ENCODE results near the gene ENTPD8.
"Not testable (repeated sequence)": the region's sequence is repeated elsewhere in the genome, so short reads cannot be mapped to it uniquely, and the experiment has no call there.

The ENTPD8 gene

DNA sequence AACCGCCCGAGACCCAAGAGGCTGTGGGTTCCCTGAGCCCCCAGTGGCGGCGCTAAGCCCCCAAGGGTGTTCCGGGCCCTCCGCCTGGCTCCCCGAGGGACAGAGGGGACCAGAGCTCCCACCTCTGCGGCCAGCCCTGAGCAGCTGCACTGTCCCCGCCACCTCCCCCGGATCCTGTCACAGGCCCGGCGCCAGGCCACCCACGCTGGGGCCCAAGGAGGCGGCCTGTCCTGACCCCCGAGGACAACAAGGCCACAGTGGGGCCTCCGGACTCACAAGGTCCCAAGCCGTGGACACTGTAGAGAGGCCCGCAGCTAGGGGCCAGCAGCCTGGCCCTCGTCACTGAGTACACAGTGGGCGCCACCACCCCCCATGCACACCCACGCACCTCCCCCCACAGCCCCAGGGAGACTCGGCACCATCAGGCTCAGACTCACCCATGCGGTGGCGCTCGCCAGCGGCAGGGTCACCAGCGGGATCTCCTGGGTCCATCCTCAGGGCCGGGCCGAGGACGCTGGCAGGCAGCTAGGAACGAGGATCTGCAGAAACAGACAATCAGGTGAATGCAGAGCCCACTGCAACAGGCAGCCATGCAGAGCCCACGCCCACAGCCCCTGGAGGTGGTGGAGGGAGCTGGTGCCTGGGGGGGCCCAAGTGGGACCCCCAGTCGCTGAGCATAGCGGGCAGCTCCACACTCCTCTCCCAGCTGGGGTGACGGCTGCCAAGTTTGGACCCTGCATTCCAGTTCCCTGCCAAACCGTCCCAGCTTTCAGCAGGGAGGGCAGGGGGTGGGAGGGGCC is 46.1 kb downstream of the ENTPD8 start:
- no peak for DNase-seq (ENCODE audit: low spot score)

DNA sequence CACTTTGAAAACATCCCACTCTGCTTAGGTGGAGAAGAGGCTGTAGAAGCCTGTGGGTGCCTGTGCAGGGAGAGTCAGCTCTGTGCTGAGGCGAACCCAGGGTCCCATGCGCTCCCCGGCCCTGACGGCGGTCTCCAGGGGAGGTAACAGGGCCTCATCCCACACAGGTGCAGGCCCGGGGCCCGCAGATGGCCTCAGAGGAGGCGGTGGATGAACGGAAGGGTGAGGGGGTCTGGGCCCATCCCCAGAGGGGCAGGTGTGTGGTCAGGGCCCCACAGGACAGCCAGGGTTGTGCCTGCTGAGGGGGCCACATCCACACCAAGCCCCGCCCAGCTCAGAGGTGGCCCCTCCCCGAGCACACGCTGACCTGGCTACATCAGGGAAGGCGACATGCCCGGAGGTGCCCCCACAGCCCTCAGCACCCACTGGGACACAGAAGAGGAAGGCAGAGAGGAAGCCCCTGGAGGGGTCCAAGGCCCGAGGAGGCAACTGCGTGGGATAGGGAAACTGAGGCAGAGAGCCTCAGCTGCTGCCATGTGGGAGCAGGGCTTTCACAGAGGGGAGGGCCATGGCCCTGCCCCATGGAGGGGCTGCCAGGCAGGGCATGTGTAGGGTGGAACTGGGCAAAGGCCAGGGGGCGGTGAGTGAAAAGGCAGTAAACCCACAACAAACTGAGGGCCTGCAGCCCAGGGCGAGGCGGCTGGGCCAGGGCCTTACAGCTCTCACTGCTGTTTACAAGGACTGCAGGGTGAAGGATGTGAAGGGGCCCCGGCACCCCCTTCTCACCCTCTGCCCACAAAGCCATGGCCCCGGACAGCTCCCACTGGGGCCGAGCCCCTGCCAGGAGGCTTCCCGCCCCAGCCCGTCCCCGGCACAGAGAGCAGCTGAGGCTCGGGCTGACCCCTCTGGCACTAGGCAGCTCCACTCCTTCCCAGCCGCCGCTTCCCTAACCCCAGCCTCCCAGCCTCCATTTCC is 47.7 kb downstream of the ENTPD8 start:
- DNase-seq (ENCODE audit: low spot score), result no peak

DNA sequence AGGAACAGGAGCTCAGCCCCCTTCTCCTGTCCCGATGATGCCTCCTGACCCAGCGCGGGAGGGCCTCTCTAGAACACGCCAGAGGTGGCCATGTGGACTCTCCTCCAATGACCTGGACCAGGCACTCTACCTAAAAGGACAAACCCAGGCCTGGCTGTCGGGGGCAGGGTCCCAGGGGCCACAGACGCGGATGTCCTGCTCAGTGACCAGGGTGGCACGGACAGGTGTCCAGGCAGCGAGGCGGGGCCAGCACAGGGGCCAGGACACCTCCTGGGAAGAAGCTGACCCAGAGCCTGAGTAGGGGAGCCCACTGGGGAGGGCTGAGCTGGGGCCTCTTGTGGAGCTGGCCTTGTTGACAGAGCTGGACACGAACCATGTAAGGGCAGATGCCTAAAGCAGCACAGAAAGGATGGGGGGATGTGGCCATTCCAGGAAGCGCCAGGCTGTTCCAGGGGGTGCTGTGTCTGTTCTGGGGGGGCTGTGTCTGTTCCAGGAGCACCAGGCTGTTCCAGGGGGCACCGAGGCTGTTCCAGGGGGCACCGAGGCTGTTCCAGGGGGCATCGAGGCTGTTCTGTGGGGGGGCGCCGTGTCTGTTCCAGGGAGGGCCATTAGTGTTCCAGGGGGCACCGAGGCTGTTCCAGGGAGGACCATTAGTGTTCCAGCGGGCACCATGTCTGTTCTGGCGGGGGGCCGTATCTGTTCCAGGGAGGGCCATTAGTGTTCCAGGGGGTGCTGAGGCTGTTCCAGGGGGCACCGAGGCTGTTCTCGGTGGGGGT is 48.7 kb downstream of the ENTPD8 start:
- no peak for DNase-seq (ENCODE audit: low spot score)

DNA sequence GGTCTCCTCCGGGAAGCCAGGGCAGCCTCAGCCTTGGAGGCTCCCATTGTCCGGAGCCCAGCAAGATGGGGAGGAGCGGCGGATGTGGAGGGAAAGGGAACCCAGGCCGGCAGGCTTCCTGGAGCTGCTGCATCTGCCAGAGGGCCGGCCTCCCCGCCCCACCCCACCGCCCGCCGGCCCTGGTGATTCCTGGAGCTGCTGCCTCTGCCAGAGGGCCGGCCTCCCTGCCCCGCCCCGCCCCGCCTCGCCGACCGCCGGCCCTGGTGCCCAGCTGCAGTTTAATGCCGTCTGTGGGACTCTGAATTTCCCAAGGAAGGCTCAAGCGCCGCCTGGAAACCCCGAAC is 49.8 kb downstream of the ENTPD8 start:
- DNase-seq (ENCODE audit: low spot score), result no peak

DNA sequence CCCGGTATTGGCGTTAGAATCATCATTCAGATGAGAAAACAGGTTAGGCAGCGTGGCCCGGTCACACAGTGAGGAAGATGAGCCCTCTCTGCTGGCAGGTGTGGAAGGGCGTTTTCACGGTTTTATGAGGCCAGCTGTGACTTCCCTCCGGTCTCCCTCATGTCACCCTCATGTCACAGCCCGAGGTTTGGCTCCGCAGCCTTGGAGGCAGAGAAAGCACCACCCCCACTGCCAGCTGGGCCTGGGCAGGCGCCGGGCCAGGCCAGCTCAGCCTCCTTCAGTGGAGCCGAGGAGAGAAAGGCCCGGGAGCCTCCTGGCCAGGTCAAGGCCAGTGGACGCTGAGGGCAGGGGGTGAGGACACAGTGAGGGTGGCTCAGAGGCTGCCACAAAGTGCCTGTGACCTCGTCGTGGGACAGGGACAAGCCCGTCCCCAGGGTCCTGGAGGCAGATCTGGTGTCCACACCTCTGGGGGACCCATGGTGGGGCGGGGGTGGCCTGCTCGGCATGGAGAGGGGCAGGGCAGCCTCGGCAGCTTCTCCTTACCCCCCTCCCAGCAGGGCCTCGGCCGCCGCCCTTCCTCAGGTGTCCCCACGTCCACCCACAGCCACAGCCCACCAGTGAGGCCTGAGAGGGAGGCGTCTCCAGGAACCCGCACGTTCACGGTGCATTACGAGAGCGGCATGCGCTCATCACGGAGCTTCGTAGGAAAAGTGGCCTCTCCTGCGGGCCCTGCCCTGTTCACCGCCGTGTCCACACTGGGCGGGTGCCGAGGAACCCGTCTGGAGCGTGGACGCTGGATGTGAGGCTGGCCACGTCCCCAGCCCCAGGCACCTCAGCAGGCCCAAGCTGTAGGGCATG is 50.4 kb downstream of the ENTPD8 start:
- no peak for DNase-seq (ENCODE audit: low spot score)

DNA sequence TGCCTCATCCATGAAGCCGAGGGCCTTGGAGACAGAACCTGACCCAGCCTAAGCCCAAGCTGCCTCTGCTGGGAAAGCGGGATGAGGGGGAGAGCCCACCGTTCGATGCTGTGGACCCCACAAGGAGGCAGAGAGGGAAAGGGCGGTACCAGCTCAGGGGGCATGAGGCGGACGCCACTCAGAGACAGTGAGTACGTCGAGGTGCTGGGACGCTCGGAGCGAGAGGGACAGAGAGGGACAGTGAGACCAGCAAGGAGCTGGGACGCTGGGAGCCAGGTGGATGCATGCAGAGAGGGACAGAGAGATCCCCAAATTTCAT is 51.8 kb downstream of the ENTPD8 start:
- no peak for DNase-seq (ENCODE audit: low spot score)

DNA sequence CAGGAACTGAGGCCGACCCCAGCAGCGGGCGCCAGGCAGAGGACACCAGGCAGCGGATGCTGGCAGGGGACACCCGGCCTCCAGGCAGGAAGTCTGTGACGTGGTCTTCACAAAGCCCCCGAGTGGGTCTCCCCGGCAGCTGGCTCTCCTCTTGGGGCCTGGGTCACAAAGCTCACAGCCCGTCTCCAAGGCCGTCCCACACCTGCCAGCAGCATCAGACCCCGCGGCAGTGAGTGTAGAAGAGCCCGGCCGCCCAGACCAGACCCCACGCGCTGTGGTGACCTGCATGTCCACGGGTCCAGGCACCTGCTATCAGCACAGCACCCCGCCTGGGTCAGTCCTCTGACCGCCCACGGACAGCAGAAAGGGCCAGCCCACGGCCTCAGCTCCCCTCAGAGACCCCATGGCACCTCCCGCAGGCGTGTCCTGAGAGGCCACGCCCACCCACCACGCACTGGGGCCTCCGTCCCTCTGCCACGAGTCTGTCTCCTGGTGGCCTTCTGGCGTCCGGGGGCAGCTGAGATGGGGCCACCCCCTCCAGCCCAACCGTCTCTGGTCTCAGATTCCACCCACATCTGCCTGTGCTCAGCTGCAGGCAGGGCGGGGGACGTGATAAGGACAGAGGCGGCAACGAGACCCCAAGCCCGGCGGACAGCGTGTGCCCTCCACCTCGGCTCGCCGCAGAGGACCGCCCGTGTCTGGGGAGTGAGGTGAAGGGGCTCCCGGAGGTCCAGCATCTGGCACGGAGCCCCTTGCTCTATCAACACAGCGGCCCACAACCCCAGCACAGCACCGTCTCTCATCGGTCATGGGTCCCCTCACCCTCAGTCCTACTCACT is 52.3 kb downstream of the ENTPD8 start:
- no peak for DNase-seq (ENCODE audit: low spot score)

DNA sequence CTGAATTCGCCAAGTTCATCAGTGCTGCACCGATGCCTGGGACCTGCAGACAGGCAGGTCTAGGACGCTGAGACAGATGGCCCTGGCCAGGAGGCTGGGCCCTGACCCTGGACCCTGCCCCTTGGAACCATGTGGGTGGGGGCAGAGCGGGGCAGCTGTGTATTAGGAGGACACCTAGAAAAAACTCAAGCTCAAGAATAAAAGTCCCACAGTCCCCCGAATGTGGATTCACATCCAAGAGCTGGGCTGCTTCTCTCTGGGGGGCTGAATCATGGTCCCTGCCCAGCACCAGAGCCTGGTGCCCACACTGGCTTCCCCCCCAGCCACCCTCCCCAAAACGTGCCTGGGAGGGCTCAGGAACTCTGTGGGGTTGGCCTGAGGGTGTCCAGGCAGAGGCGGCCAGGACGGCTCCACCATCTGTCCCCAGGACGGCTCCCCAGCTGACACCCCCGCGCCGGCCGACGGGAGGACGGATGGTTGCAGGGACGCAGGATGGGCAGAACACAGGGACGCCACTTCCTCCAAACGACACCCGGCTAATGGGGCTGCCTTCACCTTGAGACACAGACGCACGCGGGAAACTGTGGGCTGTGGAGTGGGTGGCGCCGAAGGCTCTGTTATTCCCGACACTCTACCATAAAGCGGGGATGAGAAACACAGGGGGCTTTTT is 53.1 kb downstream of the ENTPD8 start:
- no peak for DNase-seq (ENCODE audit: low spot score)

DNA sequence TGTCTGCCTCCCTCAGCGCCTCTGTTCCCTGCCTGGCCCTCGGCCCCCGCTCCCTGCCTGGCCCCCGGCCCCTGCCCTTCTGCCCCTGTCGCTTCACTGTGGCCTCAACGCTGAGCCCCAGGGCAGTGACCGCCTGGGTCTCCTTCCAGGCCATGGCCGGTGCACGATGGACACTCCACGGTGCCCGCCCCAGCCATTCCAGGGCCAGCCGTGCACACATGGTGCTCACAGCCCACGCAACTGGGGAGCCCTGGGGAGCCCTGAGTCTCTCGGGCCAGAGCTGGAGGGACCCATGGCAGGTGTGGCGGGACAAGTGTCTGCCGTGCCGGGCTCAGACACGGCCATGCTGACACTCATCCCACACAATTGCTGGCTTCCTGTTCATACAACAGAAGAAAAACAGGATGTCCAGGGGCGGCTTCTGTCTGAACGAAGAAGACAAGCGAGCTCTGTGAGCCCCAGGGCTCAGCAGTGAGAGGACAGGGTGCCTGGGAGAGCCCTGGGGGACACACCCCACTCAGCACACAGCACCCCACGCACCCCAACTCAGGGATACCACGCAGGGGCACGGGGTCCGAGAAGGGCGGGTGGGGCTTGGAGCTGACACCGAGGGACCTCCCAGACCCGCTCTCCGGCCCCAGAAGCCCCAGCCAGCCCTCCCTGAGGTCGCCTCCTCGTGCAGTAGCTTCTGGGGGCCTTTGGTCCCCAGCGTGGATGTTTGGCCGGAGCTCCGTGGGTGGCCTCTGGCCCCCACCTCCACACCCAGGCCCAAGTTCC is 53.9 kb downstream of the ENTPD8 start:
- no peak for DNase-seq (ENCODE audit: low spot score)

DNA sequence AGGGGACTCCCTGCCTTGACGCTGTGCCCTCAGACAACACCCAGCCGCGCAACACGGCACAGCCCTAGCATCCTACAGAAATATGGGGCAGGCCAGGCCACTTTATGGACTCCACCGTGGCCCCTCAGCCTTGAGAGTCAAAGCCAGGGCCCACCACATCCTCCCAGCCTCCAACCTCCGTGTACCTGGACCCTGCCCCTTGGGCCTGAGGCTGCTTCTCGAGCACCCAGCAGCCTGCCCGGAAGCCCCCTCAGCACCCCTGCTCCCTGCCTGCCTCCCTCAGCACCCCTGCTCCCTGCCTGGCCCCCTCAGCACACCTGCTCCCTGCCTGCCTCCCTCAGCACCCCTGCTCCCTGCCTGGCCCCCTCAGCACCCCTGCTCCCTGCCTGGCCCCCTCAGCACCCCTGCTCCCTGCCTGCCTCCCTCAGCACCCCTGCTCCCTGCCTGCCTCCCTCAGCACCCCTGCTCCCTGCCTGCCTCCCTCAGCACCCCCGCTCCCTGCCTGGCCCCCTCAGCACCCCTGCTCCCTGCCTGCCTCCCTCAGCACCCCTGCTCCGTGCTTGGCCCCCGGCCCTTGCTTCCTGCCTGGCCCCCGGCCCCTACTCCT is 54.5 kb downstream of the ENTPD8 start:
- DNase-seq (ENCODE audit: low spot score), result not testable (repeated sequence)

DNA sequence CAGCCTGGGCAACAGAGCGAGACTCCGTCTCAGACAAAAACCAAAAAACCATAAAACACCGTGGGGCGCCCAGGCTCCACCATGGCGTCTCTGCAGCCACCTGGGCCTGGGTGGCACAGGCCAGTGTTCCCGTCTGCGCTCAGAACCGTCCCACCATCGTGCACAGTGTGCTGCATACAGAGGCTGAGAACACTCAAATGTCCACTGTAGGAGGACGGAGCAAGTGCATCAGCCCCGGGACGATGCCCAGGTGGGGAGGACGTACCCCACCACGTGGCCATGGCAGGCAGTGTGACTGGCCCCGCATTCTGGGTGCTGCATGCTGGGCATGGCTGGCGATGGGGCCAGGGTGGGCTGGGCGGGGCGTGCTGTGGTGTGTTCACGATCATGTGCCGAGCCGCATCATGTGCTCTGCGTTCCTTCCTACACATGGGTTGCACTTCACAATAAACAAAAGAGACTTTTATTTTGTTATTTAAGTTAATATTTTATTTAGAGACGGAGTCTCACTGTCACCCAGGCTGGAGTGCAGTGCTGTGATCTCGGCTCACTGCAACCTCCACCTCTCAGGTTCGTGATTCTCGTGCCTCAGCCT is 56.0 kb downstream of the ENTPD8 start:
- DNase-seq (ENCODE audit: low spot score), result no peak

Data from AG08396 (cell line).